A673 (cell line): ENCODE measurements around the gene ELP4. TPM values are rescaled to one million over a fixed set of nuclear protein-coding genes. Genes with fewer than 3 reads are reported as not detected.

ENCODE experiments used
- BruUV-seq: library from RNA; stranded (reverse); fragments of 400-500 nt; replicated peaks from 2 replicates; lab custom pipeline; 2021; lab: Mats Ljungman, UMichigan
- CTCF ChIA-PET: fragments of 300-600 bp; sonication (Branson Sonifier 250); formaldehyde crosslinking; loops from one replicate; lab custom pipeline; 2022; ENCODE audit warnings: antibody characterized with exemption; lab: Charles Lee
- POLR2A ChIA-PET: fragments of 300-600 bp; sonication (Branson Sonifier 250); formaldehyde crosslinking; loops from one replicate; lab custom pipeline; 2022; ENCODE audit warnings: antibody characterized with exemption; ENCODE audit not compliant: low non-redundant PET; lab: Charles Lee
- DNase-seq: peaks from one replicate; pipeline ENCODE4 v3.0.0-alpha.2; 2015; ENCODE audit warnings: low spot score
- H3K27ac ChIP-seq: fragments of 200-600 bp; sonication (generic); 2 replicates; pipeline ENCODE4 v1.5.1; 2016; ENCODE audit warnings: mixed run types, low read depth, mild to moderate bottlenecking, mixed read lengths, antibody characterized with exemption, low read length; ENCODE audit not compliant: poor library complexity, severe bottlenecking
- H3K27me3 ChIP-seq: fragments of 200-600 bp; sonication (generic); replicated peaks from 2 replicates; pipeline ENCODE4 v1.6.1; 2017; ENCODE audit warnings: mixed run types, low read depth, mild to moderate bottlenecking, mixed read lengths, antibody characterized with exemption, low read length; ENCODE audit not compliant: insufficient read depth, poor library complexity
- H3K36me3 ChIP-seq: fragments of 200-600 bp; sonication (generic); 2 replicates; pipeline ENCODE4 v1.6.1; 2016; ENCODE audit warnings: mixed run types, mild to moderate bottlenecking, mixed read lengths, antibody characterized with exemption, low read length; ENCODE audit not compliant: insufficient read depth, poor library complexity, severe bottlenecking
- H3K4me1 ChIP-seq: fragments of 200-600 bp; sonication (generic); 2 replicates; pipeline ENCODE4 v1.6.1; 2017; ENCODE audit warnings: mixed run types, mild to moderate bottlenecking, mixed read lengths, antibody characterized with exemption, low read length; ENCODE audit not compliant: insufficient read depth, poor library complexity, severe bottlenecking
- H3K4me3 ChIP-seq: fragments of 200-600 bp; sonication (generic); 2 replicates; pipeline ENCODE4 v1.5.1; 2016; ENCODE audit warnings: low read depth, mixed run types, mild to moderate bottlenecking, mixed read lengths, low read length; ENCODE audit not compliant: poor library complexity, severe bottlenecking
- H3K9me3 ChIP-seq: fragments of 200-600 bp; sonication (generic); 2 replicates; pipeline ENCODE4 v1.6.1; 2016; ENCODE audit warnings: mixed run types, low read depth, mild to moderate bottlenecking, mixed read lengths, antibody characterized with exemption, low read length; ENCODE audit not compliant: poor library complexity, severe bottlenecking
- CTCF ChIP-seq: fragments of 300-800, 200-600 bp; sonication (generic); conservative IDR thresholded peaks from 2 replicates; pipeline ENCODE4 v1.5.1; 2017; ENCODE audit warnings: low read depth, mild to moderate bottlenecking, antibody characterized with exemption, low read length, moderate library complexity, mixed read lengths
- EZH2 ChIP-seq: fragments of 200-600 bp; sonication (generic); IDR thresholded peaks from 2 replicates; pipeline ENCODE4 v1.6.1; 2017; ENCODE audit warnings: borderline replicate concordance, low read depth, mild to moderate bottlenecking, mixed read lengths, antibody characterized with exemption, low read length; ENCODE audit not compliant: poor library complexity, severe bottlenecking
- intact Hi-C: fragments of 100-400 bp; cut with micrococcal nuclease; formaldehyde crosslinking; loops from one replicate; pipeline ENCODE4 v1.10.0; 2022; ENCODE audit not compliant: unreplicated experiment
- total RNA-seq: library from RNA; stranded (reverse); gene quantifications from 2 replicates; pipeline ENCODE4 v1.2.3, GENCODE V29; 2021

ELP4 gene
- total RNA-seq, 1 experiment from 2014 or later: 49.4 TPM

- Histone ChIP-seq H3K9me3 (no peaks in the 10 kb centered on the region), H3K27me3 (no peaks in the 10 kb centered on the region), H3K4me3 (no peak overlapping the region), H3K27ac (no peak overlapping the region), H3K36me3 (no peaks in the 10 kb centered on the region), H3K4me1 (peaks cover 45% of the 10 kb centered on the region)
- intact Hi-C loops: no loop called here
- no TSS peak for BruUV-seq
- ChIA-PET POLR2A (no interaction called here), CTCF (no interaction called here)
- no peak for TF ChIP-seq CTCF
- TF ChIP-seq EZH2: no peak
- peak; percentile 93 for DNase-seq
Measured at GRCh38 chr11:31764766-31765165, 255.2 kb downstream of the ELP4 start.

- POLR2A ChIA-PET: no interaction called here
Measured at GRCh38 chr11:31767066-31767465, 257.5 kb downstream of the ELP4 start.

DNA sequence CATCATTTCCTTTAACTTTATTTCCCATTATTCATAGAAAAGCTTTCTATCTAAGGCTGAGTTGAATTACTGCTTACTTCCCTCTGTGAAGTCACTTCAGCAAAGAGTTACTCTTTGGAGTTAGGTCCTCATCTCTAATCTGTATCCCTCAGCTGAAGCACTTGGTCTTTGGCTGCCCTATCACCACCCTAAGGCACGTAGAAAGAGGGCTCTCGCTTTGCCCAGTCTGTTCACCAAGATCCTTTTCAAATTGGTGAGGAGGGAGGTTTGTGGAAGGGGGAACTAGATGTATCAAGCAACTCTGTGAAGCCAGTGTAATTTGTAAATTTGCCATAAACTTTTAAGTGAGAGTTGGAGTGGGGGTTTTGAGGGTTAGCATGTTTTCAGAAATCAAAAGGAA is 258.1 kb downstream of the ELP4 start:
- DNase-seq: no peak
- Histone ChIP-seq H3K9me3 (no peaks in the 10 kb centered on the region), H3K27ac (no peak overlapping the region), H3K36me3 (no peaks in the 10 kb centered on the region), H3K4me1 (peaks cover 45% of the 10 kb centered on the region), H3K27me3 (no peaks in the 10 kb centered on the region), H3K4me3 (no peak overlapping the region)
- CTCF ChIA-PET: no interaction called here
- intact Hi-C loops: no loop called here
- BruUV-seq: no TSS peak
- POLR2A ChIA-PET: no interaction called here
- no peak for TF ChIP-seq EZH2
- no peak for TF ChIP-seq CTCF

More at GRCh38 chr11:31767066-31767465, 257.5 kb downstream of the ELP4 start:
- H3K27ac ChIP-seq: no peak overlapping the region
- no peak for TF ChIP-seq EZH2
- TF ChIP-seq CTCF: no peak
- peaks cover 45% of the 10 kb centered on the region for H3K4me1 ChIP-seq
- no TSS peak for BruUV-seq
- intact Hi-C loops: no loop called here
- CTCF ChIA-PET: no interaction called here
- no peaks in the 10 kb centered on the region for H3K36me3 ChIP-seq
- H3K9me3 ChIP-seq: no peaks in the 10 kb centered on the region
- no peak overlapping the region for H3K4me3 ChIP-seq
- no peaks in the 10 kb centered on the region for H3K27me3 ChIP-seq
- no peak for DNase-seq
